GM21529 (cell line): Measurements from ENCODE around the gene CST8.

Experiments
- ATAC-seq: cut with Tn5 transposase; IDR thresholded peaks from one replicate; pipeline ENCODE4 v1.9.1; 2021; ENCODE audit not compliant: unreplicated experiment

Gene CST8

GRCh38 chr20:23475395-23475794, 15.5 kb upstream of the CST8 start:
- ATAC-seq, result no peak

GRCh38 chr20:23476015-23476754, 14.7 kb upstream of the CST8 start:
- no peak for ATAC-seq

- no peak for ATAC-seq
These were observed 13.7 kb upstream of the CST8 start for GRCh38 chr20:23477223-23477622.

- ATAC-seq, result no peak
These were observed 11.9 kb upstream of the CST8 start for GRCh38 chr20:23479043-23479442.

- ATAC-seq, result no peak
These were observed 8.8 kb upstream of the CST8 start for GRCh38 chr20:23482138-23482537.

- no peak for ATAC-seq
These were observed 6.8 kb upstream of the CST8 start for GRCh38 chr20:23484081-23484480.

GRCh38 chr20:23488470-23488869, 2.4 kb upstream of the CST8 start:
- ATAC-seq, result no peak

- ATAC-seq, result no peak
These were observed 1.9 kb upstream of the CST8 start for GRCh38 chr20:23488996-23489395.

- no peak for ATAC-seq
These were observed 1.4 kb downstream of the CST8 start for GRCh38 chr20:23492292-23492691.

GRCh38 chr20:23493172-23493772, 2.4 kb downstream of the CST8 start:
- no peak for ATAC-seq

GRCh38 chr20:23497536-23497935, 6.6 kb downstream of the CST8 start:
- ATAC-seq, result no peak

GRCh38 chr20:23501926-23502325, 11.0 kb downstream of the CST8 start:
- no peak for ATAC-seq

- ATAC-seq, result no peak
These were observed 12.7 kb downstream of the CST8 start for GRCh38 chr20:23503649-23504048.

- no peak for ATAC-seq
These were observed 16.4 kb downstream of the CST8 start for GRCh38 chr20:23507346-23507745.

GRCh38 chr20:23508449-23509229, 17.7 kb downstream of the CST8 start:
- no peak for ATAC-seq

GRCh38 chr20:23509247-23509913, 18.5 kb downstream of the CST8 start:
- no peak for ATAC-seq

GRCh38 chr20:23510000-23510590, 19.2 kb downstream of the CST8 start:
- no peak for ATAC-seq

- ATAC-seq, result no peak
These were observed 22.2 kb downstream of the CST8 start for GRCh38 chr20:23513164-23513563.

- no peak for ATAC-seq
These were observed 23.9 kb downstream of the CST8 start for GRCh38 chr20:23514848-23515247.

GRCh38 chr20:23515250-23515939, 24.5 kb downstream of the CST8 start:
- no peak for ATAC-seq

- ATAC-seq, result no peak
These were observed 26.8 kb downstream of the CST8 start for GRCh38 chr20:23517719-23518118.
